ENCODE results near the gene UQCRHL.

The UQCRHL gene

GRCh38 chr1:15796086-15796462 lies 11.4 kb downstream of the UQCRHL start:
- DNase-seq: no peak

- no peak for DNase-seq
Observed at GRCh38 chr1:15788624-15789301, 18.7 kb downstream of the UQCRHL start.

GRCh38 chr1:15786581-15786980 lies 20.9 kb downstream of the UQCRHL start:
- DNase-seq: no peak

- no peak for DNase-seq
Observed at GRCh38 chr1:15785683-15786082, 21.8 kb downstream of the UQCRHL start.

GRCh38 chr1:15777909-15778707 lies 29.3 kb downstream of the UQCRHL start:
- DNase-seq: no peak

GRCh38 chr1:15775706-15776105 lies 31.7 kb downstream of the UQCRHL start:
- no peak for DNase-seq

GRCh38 chr1:15771836-15772515 lies 35.5 kb downstream of the UQCRHL start:
- no peak for DNase-seq

GRCh38 chr1:15770313-15770962 lies 37.0 kb downstream of the UQCRHL start:
- no peak for DNase-seq

- DNase-seq: no peak
Observed at GRCh38 chr1:15768388-15768787, 39.1 kb downstream of the UQCRHL start.

- DNase-seq: no peak
Observed at GRCh38 chr1:15767941-15768340, 39.5 kb downstream of the UQCRHL start.

- no peak for DNase-seq
Observed at GRCh38 chr1:15765495-15766194, 41.8 kb downstream of the UQCRHL start.

GRCh38 chr1:15764890-15765289 lies 42.6 kb downstream of the UQCRHL start:
- DNase-seq: no peak

GRCh38 chr1:15764269-15764764 lies 43.1 kb downstream of the UQCRHL start:
- no peak for DNase-seq

GRCh38 chr1:15762546-15762945 lies 44.9 kb downstream of the UQCRHL start:
- no peak for DNase-seq

GRCh38 chr1:15761366-15762128 lies 45.9 kb downstream of the UQCRHL start:
- DNase-seq: no peak

- no peak for DNase-seq
Observed at GRCh38 chr1:15760520-15761211, 46.8 kb downstream of the UQCRHL start.

- no peak for DNase-seq
Observed at GRCh38 chr1:15758953-15759661, 48.3 kb downstream of the UQCRHL start.

- DNase-seq: no peak
Observed at GRCh38 chr1:15758343-15758931, 49.0 kb downstream of the UQCRHL start, which contains the start of gene FBLIM1. Gene FBLIM1 (plus strand): TSS chr1:15758795. CDS start chr1:15764984, 6,189 bp downstream.

GRCh38 chr1:15757575-15758342 lies 49.7 kb downstream of the UQCRHL start:
- no peak for DNase-seq

Measured in activated CD4-positive, alpha-beta T cell treated with anti-CD3 and anti-CD28 coated beads, Interleukin-2, amount 50 U/mL, for 1 hour (primary cell).